HG02759 (cell line): ENCODE results near the gene BORCS6.
A peak's percentile ranks its signal among the peaks of the same experiment; 100 is the strongest.
"Not testable (repeated sequence)": the region's sequence is repeated elsewhere in the genome, so short reads cannot be mapped to it uniquely, and the experiment has no call there.

Source experiments
- ATAC-seq: cut with Tn5 transposase; IDR thresholded peaks from one replicate; pipeline ENCODE4 v1.9.1; 2021; ENCODE audit warnings: mild to moderate bottlenecking, moderate library complexity; ENCODE audit not compliant: unreplicated experiment

Gene BORCS6

DNA sequence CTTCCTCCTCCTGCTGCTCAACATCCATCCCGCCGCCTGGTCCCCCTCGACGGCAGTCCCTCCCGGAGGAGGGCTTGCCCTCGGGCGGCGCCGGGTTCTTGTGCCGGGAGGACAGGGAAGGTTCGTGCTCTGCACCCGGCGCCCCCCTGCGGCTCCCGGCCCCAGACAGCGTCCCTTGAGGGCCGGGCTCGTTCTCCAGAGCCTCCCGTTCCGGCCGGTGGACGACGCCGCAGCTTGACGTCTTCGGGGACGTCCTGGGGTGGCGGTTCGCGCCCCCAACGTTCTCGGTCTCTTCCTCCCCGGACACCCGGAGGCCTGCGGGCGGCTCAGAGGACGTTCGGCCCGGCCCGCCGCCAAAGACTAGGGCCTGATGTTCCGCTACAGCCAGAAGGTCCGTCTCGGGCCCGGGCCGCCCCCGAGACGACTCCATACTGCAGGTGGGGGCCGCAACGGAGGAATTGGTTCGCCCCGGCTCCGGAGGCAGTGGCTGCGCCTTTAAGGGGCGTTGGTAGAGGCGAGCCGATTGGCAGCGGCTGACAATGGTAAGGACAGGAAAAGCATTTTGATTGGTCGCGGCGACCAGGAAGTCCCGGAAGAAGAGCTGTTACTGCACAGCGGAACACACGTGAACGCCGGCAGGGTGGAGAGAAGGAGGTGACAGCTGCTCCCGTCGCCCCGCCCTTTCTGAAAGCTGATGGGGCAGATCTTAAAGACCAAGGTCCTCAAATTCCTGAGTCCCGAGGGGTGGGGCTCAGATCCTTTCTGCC, at the start of gene BORCS6:
Gene BORCS6, minus strand, starts transcription at position 470 of the 767 bp plus-strand sequence. Its CDS starts 40 bp downstream, at position 430.
- ATAC-seq: peak; percentile 50

- ATAC-seq: no peak
These were observed 47.9 kb upstream of the BORCS6 start for GRCh38 chr17:8237886-8238285.

GRCh38 chr17:8237175-8237574, 47.2 kb upstream of the BORCS6 start:
- ATAC-seq: no peak

- no peak for ATAC-seq
These were observed 45.7 kb upstream of the BORCS6 start for GRCh38 chr17:8235676-8236075.

GRCh38 chr17:8234361-8235270, 44.6 kb upstream of the BORCS6 start:
- no peak for ATAC-seq

- ATAC-seq: no peak
These were observed 41.7 kb upstream of the BORCS6 start for GRCh38 chr17:8231701-8232100.

- no peak for ATAC-seq
These were observed 37.2 kb upstream of the BORCS6 start for GRCh38 chr17:8227238-8227581.

GRCh38 chr17:8226536-8227237, 36.7 kb upstream of the BORCS6 start:
- no peak for ATAC-seq

DNA sequence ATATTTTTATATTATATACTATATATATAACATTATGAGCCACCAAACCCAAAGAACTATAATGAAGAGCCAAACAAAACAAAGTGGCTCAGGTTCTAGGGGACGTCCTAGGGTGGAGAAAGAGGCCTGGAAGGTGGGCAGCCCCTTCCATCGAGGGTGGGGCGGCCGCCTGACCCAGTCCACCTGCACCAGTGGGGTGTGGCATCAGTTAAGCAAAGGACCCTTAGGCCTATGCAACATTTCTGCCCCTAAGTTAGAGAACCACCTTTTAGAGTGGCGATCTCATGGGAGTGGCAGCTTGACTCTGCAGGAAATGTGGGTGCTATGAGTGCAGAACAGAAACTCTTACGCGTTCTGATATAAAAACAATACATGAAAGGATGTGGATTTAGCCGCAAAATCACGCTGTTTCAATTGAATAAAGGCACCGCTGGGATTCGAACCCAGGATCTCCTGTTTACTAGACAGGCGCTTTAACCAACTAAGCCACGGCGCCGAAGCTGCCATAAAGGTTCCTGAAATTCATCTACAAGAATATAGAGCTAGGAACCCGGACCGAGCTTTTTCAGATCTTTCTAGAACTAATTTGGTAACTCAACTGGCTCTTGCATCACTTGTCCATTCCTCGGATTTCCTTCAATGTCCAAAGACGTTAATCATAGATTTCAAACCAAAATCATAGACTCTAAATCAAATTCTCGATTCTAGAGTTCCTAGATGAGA, 36.0 kb upstream of the BORCS6 start:
- no peak for ATAC-seq

GRCh38 chr17:8224891-8225812, 35.2 kb upstream of the BORCS6 start:
- no peak for ATAC-seq

- no peak for ATAC-seq
These were observed 33.6 kb upstream of the BORCS6 start for GRCh38 chr17:8223356-8224126.

DNA sequence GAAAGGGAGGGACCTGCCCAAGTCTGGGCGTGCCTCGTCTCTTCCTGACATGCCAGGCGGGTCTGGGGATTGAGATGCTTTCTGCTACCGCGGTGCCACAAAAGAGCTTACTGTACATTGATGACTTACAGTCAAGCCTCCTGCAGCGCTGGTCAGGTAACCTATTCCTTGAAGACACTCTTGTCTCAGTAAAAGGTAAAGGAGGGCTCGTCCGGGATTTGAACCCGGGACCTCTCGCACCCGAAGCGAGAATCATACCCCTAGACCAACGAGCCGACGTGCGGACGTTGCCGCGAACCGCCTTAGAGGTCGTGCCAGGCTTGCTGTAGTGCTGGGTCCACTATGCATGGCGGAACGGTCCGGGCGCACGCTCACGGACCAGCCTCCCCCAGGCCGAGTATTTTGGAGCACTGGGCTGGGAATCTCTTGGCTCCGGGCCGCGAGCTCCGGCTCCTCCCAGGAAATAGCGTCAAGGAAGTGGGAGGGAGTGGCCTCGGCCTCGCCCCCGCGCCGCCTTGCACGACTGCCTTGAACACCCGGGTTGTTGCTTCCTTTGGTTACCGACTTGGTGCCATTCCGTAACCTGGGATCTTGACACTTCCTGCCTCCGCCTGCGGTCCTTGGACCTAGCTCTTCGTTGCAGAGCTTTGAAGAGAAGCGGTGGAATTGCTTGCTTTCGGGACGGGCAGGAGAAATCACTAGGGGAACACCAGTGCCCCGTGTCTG, 32.8 kb upstream of the BORCS6 start:
- ATAC-seq: peak; percentile 37

DNA sequence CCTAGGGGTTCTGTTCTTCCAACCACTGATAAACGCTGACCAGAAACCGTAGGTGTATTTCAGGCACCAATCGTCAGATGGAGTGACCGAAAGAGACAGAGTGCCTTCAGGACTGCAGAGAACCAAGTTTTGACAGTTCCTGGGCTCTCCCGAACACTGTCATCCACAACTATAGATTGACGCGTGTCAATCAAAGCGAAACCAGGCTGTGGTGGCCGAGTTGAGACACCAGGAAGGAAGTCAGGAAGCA, 32.3 kb upstream of the BORCS6 start:
- peak; percentile 30 for ATAC-seq

DNA sequence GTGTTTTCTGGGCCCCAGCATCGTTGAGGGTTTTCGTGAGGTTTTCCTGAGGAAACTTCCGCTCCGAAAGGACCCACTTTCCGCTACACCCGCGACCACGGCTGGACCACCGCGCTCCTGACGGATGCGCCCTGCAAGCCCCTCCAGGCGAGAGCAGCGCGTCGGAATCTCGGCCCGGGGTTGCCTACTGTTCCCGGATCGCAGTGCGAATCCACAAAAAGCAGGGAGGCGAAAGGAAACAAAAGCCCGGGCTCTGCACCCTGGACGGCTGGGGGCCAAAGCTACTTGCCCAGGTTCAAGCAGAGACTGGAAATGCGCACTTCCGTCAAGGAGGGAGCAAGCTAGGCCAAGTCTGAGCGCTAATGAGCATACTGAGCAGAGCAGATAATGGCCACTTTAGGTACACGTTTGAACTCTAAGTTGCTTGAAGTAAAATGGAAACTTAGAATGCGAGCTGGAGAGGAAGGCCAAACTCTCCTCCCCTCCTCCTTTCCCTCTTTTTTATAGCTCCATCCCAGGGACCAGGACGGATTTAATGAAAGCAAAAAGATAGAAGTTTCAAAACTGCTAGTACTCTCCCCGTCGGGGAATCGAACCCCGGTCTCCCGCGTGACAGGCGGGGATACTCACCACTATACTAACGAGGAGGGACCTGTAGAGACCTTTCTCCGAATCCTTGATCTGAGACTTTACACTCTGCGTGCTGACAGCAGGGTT, 31.8 kb upstream of the BORCS6 start:
- peak; percentile 34 for ATAC-seq

DNA sequence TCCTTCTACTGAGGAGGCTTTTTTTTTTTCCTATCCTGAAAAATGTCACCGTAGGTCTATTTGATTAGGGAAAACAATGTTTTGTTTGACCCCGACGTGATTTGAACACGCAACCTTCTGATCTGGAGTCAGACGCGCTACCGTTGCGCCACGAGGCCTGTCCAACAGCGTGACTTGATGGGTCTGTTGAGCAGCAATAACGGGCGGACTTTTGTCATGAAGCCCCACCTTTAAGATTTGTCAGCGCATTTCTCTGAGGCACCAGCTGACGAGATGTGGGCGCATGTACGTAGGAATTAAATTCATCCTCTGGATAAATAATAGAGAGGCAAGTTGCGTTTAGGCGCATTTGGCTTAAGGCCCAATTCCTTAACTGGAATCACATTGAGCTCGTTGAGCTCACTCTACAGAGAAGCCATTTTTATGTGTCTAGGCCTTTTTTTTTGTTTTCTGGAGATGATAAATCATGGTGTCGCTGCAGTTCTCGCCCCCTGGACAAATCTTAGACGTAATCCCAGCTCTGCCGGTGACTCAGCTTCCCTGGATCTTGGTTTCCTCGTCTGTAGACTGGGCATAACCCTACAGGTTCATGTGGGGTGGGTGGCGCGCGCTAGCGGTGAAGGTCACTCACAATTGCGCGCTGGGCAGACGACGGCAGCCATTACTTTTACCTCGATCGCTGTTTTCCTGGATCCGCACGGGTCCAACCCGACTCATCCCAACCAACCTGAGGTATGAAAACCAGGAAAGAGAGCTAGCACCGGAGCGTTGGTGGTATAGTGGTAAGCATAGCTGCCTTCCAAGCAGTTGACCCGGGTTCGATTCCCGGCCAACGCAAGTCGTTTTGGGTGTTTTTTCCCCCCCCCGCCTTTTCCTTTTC, 31.0 kb upstream of the BORCS6 start:
- ATAC-seq: peak; percentile 22

DNA sequence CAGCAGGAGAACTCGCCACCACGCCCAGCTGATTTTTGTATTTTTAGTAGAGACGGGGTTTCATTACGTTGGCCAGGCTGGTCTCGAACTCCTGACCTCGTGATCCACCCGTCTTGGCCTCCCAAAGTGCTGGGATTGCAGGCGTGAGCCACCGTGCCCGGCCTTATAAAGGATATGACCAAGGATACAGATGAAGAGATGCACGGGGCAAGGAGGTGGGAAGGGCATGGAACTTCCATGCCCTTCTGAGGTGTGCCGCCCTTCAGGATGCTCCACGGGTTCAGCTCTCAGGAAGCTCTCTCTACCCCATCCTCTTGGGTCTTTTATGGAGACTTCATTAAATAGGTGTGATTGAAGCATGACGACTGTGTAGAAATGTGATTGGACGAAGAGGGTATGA, 24.0 kb upstream of the BORCS6 start:
- ATAC-seq: not testable (repeated sequence)
